NCI-H2107 (cell line): ENCODE results near the gene TLX3.
"Not testable (repeated sequence)": the region's sequence is repeated elsewhere in the genome, so short reads cannot be mapped to it uniquely, and the experiment has no call there.

Experiments used
- DNase-seq: peaks from one replicate; lab custom pipeline; 2025; lab: John Stamatoyannopoulos, UW

TLX3 gene

DNA sequence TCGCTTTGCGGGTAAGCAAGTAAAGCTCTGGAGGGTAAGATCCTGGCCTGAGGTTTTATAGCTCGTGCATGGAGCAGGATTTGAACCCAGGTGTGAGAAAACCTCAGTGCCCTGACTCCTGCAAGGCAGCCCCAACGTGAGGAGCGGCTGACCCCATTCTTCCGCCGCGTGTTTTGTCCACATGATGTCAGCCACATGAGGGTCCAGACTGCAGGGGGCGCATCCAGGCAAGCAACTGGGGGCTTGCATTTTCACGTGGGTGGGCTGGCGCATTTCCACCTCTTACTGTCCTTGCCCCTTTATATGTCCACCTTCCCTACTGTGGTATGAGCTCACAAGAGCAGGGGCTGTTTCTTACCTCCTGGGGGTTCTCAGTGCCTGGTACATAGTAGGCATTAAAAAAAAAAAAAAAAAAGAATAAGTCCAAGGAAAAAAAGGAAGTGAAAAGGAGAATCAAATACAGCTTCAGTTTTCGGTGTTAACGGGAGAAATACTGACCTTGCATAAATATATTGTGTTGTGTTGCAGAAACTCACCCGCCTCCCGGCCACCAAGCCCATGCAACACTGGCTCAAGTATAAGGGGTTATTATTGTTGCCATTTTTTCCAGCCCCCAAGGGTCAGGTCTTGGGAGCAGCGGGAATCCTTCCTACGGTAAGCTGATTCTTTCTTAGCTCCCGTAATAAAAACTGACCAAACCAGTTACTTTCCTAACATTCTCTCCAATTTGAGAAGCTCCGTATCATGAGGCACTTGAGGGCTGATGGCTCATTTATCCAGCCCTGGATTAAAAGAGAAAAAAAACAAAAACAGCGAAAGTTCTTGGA lies 15.0 kb downstream of the TLX3 start:
- no peak for DNase-seq

DNA sequence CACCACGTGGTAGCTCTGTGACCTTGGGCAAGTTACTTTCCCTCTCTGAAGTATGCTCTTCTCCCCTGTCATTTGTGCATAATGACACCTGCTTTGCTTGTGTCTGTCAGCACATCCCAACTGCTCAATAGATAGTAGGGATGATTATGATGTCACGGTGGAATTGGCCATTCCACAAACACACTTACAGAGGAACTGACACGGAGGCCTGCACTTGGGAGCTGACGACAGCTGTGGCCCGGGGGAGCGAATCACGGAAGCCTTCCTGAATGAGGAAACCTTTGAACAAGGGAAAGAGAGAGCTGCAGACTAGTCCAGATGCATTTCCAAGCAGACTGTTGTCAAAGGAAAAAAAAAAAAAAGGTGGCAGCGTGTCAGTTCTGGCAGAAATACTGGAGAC lies 21.0 kb downstream of the TLX3 start:
- DNase-seq, result no peak

DNA sequence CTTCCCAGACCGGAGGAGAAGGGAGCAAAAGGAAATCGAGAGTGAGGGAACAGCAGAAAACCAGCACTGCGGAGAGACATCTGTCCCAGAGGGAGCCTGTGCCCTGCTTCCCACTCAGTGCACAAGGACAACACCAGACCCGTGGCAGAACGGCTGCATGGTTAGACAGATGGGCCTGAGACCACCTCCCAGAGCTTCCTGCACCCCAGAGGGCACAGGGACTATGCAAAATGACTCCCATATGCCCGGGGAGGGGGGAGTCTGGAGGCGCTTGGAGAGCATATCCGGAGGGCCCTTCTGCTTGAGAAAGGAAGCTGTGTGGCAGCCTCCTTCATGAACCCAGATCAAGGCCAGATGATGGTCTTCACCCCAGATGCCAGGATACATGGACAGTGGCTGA lies 26.6 kb downstream of the TLX3 start:
- DNase-seq, result no peak

DNA sequence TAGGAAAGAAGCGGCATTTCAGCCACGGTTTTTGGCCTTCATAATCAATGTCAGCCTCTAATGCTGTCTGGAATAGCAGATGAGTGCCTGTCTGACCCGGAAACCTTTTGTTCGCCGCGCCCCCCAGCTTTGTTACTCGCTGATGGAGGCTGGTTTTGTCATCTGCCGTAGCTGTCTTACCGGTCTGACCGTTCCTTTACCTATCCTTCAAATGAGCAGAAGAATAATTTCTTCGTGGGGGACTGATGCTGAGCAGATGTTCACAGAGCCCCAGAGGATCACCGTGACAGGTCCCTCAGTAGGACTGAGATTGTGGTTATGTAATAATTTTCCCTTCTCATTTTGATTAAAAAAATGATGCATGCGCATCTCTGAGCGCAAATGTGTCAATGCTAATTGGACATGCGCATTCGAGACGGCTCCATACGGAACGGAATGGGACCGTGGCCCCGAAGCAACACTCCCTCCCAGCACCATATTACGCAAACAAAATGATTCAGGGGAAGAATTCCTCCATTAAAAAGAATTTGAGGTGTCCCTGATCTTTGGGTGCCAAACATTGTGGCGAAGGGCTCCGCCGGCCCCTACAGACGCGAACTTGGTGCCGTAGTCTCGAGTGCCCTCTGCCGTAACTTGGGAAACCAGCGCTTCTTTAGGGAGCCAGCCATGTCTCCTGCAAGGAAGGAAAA lies 27.6 kb downstream of the TLX3 start:
- no peak for DNase-seq

DNA sequence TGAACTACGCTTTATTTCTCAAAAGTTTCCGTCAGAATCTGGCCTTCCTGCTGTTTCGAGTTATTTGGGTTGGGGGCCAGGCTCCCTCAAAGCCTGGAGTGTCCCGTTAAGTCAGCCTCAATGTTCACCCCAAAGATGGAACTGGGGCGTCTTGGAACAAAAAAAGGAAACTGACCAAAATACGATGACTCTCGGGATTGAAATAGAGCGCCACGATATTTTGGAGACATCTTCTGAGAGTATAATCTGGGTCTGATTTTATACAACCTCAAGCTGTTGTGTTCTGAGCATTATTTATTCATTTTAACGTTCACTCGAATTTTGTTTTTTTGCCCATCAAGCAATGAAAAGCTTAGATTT lies 28.1 kb downstream of the TLX3 start:
- no peak for DNase-seq

DNA sequence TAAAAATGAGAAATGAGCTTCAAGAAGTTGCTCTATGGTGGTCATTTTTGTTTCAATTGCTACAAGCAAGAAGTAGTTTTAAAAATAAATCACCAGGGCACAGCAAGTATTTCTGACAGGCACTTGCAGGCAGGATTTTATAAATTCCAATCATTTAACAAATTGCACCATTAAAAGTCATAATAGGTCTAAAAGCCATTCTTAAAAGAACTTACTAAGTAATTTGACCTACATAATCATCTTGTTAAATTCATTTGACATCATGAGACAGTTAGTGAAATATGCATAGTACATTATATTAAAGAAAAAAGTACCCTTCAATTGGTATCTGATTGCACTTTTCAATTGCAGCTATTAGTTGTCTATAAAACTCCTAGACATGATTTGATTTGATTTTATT lies 31.0 kb downstream of the TLX3 start:
- no peak for DNase-seq

DNA sequence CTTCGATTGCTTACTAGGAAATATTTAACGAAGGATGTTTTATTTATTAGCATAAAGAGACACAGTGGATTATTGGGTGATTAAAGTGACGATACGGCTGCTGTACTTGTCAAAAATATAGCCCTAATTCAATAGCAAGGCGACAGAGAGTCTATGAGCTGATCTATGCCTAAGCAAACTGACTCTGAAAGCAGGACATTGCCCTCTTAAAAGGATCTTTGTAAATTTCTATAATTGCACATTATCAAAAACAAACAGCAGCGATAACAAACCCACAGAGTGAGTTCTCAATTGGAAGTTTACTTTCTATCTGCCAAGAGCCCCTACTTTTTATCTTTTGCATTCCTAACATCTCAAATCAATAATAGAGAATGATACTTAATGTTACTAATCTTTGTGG lies 31.4 kb downstream of the TLX3 start:
- DNase-seq, result no peak

DNA sequence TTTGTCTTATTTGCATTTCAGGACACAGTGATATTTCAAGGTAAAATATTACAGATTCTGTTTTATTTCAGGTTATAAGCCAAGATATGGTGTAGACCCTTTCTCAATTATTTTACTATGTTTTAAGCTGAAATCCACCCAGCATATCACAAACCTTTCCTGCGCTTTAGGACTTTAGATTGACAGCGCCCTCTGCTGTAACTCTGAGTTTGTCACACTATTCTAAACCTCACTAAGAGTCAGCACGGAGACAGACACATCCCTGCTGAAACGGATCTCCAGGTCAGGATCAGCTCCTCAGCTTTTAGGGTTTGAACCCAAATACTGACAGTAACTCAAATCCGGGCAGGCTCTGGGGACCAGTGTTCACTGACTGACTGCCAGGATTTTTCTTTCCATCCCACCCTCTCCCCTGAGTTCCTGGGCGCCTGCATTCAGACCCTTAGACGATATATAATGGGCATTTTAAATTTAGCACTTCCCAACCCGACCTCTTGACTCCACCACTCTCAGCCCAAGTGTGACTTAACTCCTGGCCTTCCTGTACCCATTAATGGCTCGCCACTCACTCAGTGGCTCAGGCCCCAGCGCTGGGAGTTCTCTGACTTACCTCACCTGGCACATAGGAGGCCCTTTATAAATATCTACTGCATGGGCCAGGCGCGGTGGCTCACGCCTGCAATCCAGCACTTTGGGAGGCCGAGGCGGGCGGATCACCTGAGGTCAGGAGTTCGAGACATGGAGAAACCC lies 33.5 kb downstream of the TLX3 start:
- DNase-seq, result no peak

DNA sequence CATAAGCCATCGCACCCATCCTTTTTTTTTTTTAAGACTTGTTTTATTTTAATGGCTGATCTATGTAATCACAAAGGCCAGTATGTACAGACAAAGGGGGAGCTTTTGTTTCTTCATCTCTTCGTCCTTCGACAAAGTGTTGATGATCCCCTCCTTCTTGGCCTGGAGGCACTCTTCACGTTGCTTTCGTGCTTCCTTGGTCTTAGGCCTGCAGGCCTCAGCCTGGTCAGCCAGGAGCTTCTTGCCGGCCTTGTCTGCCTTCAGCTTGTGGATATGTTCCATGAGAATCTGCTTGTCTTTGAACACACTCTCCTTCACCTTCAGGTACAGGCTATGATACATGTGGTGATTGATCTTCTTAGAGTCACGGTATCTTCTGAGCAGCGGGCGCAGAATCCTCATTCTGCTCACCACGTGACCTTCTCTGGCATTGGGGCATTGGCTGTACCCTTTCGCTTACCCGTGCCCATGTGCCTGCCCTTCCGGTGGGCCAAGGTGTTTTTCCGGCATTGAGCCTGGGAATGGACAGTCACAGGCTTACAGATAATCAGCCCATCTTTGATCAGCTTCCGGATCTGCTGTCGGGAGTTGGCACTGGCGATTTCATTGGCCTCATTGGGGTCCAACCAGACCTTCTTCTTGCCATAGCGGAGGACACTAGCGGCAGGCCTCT lies 36.0 kb downstream of the TLX3 start:
- DNase-seq, result no peak

DNA sequence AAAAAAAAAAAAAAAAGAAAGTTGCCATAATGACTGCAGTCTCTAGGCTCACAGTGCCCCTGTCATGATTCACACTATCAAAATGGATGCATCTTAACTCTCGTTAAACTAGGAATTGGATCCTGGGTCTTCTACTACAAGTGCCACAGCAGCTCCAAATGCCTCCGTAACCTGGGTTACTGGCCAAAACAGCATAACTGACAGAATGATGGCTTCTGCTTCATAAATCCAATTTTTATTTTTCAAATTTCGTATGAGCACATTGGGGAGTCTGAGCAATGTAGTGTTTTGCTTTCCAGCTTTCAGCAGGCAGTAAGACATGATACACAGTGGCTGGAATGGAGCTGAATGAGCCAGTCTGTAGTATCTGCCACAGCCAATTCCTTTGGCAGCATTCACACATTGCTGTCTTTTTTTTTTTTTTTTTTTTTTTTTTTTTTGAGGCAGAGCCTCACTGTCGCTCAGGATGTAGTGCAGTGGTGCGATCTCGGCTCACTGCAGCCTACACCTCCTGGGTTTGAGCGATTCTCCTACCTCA lies 42.6 kb downstream of the TLX3 start:
- no peak for DNase-seq

DNA sequence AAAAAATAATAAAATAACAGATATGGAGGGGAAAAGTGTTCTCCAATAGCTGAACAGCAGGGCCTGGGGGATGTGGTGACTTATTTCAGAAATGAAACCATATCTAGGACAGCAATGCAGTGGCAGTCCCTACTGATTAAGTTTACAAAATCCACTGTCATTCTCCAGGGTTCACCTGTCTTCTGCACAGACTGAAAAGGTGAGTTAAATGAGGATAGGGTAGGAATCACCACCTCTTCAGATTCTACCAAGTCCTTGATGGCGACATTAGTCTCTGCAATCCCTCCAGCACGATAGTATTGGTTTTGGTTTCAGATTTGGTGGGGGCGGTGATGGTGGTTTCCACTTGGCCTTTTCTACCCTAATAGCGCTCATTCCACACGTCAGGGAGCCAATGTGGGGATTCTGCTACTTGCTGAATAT lies 46.3 kb downstream of the TLX3 start:
- DNase-seq, result no peak

DNA sequence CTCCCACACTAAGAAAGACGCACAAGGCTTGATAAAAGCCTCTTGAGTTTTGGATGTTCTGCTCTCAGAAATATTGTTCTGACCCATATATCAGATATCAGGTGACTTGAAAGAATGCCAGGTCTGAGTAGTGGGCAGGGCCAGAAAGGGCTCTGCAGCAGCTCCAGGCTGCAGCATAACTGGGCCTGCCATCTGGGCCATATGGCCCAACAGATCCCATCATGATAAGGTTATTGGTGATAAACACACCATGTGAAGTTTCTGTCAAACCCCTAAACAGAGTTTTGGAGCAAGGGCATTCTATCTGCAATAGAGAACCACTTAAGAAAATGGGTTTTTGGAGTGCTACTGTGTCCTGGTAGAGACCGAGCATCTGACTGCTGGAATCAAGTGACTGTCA lies 48.8 kb downstream of the TLX3 start:
- no peak for DNase-seq

DNA sequence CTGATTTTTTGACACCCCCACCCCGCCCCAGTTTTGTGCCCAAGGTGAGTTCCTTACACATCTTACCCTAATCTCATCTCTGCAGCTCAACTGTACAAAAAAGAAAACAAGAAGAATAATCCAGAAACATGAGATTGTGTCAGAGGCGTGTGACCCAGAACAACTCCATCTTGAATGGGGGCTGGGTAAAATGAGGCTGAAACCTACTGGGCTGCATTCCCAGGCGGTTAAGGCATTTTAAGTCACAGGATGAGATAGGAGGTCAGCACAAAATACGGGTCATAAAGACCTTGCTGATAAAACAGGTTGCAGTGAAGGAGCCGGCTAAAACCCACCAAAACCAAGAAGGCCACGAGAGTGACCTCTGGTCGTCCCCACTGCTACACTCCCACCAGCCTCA lies 52.1 kb downstream of the TLX3 start:
- DNase-seq, result not testable (repeated sequence)
